HG03066 (cell line): ENCODE results near the gene TSKU.
"Not testable (repeated sequence)": the region's sequence is repeated elsewhere in the genome, so short reads cannot be mapped to it uniquely, and the experiment has no call there.

Source experiments
- ATAC-seq: cut with Tn5 transposase; IDR thresholded peaks from one replicate; pipeline ENCODE4 v1.9.1; 2021; ENCODE audit warnings: low read depth; ENCODE audit not compliant: unreplicated experiment

The TSKU gene

DNA sequence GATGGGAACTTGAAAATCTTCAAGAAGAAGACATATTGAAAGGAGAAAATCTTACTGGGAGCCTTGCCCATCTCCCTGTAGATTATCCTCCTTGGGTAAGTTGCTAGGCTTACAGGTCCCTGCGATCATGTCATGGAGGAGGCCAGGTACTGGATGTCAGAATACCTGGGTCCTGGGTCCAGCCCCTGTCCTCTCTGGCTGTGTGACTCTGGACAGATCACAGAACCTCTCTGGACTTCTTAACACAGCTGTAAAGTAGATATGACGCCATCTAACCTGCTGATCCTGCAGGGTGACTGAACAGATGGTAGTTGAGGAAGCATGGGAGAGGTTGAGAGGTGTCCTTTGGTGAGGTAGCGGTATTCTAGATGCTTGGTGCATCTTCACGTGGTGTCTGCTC is 4.1 kb downstream of the TSKU start:
- no peak for ATAC-seq

DNA sequence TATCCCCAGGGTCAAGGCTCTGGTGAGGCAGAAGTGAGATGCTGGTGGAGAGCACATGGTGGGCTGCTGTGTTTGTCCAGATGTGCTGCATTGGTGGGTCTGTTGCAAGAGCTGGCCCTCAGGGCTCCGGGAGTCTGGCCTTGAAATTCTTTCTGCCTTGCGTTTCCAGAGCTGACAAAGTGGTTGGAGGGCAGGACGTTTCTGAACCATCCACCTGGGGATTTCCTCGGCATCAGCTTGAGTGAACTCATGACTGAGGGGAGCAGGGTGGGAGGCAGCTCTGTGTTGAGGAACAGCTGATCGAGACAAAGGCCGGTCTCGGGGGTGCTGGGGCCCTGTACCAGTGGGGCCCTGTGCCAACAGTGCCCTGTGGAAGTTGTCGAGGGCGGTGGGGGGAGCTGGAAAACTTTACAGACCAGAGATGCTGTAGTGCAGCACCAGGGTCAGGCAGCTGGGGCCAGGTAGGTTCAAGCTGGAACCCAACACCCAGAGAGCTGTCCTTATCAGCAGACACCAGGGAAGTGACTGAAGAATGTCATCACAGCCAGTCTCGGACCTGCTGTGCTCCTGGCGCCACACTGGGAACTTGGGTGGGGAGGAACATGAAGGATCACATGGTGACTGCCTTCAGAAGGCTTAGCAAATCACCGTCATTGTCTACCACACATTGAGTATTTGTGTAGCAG is 4.9 kb downstream of the TSKU start:
- ATAC-seq = no peak

DNA sequence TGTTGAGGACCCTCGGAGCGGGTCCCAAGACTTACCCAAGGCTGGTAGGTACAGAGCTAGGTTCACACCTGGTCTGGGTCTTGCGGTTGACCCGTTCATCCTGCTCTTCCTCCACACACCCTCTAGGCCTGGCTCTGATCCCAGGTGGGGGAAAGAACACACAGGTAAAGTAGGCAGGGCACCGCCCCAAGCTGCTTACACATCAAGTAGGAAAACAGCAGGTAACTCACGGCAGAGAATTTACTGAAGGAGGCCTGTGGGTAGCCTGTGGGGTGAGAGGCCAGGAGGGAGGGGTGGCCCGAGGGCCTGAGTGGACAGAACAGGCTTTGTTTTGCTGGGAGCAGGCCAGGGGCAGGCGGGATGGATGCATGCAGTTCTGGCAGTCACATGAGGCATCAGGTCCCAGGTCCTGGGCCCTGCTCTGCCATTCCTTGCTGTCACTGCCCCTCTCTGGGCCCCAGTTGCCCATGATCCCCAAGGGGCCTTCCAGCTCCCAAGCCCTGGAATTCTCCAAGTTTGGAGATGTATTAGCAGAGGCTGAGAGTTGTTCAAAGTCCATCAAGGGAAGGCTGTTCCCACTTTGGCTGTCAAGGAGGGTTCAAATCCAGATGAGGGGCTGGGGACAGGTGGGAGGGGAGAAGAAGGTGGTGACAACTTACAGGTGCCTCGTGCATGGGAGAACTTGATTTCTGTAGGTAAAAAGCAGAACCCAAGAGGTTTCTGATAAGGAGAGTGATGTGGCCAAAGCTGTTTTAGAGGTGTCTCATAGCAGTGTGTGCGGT is 5.7 kb downstream of the TSKU start:
- no peak for ATAC-seq

DNA sequence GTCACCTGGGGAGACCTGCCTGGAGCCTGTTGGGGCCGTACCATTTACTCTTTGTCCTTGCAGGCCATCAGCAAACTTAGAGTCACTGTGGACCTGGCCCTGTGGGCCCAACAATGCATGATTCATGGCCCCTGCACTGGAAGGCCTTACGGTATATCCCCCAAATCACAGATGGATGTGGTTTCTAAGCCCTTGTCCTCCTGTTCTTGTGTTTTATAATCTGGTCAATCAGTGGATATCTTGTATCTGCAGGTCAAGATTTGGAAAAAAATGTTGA is 6.2 kb downstream of the TSKU start:
- ATAC-seq = no peak

DNA sequence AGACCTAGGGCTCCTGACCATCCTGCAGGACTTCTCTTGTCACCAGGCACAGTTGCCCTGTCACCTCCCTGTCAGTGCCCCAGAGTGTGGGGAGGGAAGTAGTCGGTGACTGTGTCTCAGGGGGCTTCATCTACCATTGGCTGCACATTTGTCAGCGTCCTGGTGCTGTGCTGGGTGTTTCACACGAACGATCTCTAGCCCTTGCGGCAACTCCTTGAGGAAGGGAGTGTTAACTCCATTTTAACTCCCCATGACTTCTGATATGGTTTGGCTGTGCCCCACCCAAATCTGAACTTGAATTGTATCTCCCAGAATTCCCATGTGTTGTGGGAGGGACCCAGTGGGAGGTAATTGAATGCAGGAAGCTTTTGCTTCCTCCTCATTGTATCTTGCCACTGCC is 7.1 kb downstream of the TSKU start:
- ATAC-seq = no peak

DNA sequence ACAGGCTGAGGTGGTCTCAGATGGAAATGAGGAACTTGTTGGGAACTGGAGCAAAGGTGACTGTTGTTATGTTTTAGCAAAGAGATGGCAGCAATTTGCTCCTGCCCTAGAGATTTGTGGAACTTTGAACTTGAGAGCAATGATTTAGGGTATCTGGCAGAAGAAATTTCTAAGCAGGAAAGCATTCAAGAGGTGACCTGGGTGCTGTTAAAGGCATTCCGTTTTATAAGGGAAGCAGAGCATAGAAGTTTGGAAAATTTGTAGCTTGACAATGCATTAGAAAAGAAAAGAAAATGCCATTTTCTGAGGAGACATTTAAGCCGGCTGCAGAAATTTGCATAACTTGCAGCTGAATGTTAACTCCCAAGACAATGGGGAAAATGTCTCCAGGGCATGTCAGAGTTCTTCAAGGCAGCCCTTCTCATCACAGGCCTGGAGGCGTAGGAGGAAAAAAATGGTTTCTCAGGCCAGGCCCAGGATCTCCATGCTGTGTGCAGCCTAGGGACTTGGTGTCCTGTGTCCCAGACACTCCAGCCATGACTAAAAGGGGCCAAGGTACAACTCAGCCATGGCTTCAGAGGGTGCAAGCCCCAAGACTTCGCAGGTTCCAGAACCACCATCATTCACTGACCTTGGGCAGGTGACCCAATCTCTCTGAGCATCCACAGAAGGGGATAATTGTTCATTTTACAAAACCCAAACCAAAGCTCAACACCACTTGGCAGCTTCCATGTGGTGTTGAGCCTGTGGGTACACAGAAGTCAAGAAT is 8.0 kb downstream of the TSKU start:
- ATAC-seq = not testable (repeated sequence)

DNA sequence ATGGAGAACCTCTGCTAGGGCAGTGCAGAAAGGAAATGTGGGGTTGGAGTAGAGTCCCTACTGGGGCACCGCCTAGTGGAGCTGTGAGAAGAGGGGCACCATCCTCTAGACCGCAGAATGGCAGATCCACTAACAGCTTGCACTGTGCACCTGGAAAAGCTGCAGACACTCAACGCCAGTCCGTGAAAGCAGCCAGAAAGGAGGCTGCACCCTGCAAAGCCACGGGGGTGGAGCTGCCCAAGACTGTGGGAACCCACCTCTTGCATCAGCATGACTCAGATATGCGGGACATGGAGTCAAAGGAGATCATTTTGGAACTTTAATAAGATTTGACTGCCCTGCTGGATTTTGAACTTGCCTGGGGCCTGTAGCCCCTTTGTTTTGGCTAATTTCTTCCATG is 8.7 kb downstream of the TSKU start:
- ATAC-seq = no peak

DNA sequence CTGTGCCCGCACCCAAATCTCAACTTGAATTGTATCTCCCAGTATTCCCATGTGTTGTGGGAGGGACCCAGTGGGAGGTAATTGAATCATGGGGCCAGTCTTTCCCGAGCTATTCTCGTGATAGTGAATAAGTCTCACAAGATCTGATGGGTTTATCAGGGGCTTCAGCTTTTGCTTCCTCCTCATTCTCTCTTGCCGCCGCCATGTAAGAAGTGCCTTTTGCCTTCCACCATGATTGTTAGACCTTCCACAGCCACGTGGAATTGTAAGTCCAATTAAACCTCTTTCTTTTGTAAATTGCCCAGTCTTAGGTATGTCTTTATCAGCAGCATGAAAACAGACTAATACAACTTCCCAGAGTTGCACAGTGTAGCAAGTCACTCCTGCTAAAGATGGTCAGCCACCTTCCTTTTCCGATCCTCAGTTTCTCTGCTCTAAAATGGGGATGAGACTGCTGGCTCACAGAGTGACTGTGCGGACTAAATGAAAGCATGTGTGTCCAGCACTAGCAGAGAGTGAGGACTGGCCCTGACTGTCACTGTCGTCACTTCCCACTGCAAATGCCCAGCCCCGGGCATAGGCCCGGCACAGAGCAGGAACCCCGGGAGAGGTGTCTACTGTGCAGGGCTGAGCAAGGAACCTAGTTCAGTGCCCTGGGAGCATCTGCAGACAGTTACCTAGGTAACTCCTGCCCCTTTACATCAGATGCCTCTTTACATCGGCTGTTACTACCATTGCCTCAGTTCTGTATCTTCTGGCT is 9.5 kb downstream of the TSKU start:
- ATAC-seq = no peak

DNA sequence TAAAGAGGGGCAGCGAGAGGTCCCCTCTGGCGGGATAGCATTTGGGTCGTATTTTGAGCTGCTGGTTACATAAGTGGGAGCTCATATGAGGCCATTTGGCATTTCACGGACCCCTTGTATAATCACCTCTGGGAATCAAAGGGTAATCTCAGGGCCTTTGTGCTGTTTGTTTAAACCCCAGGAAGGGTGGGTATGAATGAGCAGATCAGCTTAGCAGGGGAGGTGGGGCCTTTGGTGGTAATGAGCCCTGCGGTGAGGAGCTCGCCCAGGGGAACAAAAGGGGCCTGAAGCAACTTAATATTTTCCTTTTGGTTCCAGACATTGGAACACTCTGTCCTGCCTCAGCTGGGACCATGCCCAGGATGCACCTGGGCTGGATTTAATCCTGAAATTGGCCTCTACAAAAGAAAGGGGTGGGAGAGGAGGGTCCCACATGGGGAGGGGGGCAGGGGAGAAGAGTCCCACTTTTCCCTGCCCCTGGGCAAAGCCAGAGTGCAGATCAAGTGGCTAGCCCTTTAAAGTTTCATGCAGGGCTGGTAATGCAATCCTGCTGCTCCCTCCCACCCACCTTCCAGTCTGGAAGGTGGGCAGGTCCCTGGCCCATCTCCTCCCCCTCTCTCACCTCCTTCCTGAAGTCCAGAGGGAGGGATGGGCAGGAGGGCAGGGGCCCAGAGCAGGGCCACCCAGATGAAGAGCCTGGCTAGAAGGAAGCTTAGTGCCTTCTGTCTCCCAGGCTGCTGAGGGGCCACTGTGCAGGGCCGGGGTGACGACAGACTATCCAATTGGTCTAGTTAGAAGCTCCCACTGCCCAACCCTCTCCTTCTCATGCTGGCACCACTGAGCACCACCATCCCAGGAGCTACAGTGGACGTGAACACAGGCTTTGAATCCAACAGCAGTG is 10.5 kb downstream of the TSKU start:
- no peak for ATAC-seq

DNA sequence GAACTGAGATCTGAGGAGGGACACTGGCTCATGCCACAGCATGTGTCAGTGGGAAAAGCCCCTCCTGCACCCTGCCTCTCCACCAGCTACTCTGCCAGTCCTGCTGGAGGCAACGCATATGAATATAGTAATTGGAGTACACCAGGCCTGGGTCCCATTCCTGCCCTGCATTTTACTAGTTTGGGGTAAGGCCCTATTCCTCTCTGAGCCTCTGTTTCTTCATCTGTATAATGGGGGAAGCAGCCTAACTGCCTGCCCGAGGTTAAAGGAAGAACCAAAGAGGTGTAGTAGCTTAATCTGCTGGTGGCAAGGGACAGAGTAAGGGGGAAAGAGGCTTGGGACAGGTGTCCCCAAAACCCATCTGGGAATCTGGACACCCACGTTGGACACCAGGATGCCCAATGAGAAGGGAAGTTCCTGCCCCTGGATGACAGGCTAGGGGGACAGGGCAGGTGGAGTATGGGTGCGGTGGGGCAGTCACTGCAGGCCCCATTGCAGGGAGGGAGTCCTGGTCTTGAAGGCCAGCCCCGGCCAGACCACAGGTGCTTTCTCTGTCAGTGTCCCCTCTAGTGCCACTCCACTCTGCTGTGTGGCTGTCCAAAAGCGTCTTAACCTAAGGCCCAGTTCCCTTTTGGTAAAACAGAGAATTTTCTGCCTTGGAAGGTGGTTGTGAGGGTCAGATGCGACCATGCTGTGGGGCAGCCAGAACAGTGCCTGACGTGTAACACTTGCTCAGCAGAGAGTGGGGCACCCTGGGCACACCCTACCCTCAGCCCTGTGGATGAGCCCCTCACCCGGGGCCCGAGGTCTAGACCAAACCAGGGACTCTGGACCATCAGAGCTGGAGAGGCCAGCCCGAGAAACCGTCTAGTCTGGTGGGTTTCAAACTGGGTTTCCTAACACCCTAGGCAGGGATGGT is 11.5 kb downstream of the TSKU start:
- no peak for ATAC-seq

DNA sequence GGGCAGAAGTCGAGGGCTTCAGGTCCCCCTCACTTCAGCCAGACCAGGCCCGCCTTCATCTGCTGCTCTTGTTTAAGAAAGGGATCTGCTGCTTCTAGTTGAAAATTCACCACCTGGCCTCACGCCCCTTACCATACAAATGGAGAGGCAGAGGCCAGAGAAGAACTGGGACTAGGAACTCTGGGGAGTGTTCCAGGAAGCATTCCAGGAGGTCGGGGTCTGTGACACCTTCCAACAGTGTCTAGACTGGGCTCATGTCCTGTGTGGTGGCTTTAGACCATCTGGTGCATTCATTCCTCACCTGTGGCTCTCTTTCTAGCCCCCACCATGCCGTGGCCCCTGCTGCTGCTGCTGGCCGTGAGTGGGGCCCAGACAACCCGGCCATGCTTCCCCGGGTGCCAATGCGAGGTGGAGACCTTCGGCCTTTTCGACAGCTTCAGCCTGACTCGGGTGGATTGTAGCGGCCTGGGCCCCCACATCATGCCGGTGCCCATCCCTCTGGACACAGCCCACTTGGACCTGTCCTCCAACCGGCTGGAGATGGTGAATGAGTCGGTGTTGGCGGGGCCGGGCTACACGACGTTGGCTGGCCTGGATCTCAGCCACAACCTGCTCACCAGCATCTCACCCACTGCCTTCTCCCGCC is 12.3 kb downstream of the TSKU start:
- no peak for ATAC-seq

DNA sequence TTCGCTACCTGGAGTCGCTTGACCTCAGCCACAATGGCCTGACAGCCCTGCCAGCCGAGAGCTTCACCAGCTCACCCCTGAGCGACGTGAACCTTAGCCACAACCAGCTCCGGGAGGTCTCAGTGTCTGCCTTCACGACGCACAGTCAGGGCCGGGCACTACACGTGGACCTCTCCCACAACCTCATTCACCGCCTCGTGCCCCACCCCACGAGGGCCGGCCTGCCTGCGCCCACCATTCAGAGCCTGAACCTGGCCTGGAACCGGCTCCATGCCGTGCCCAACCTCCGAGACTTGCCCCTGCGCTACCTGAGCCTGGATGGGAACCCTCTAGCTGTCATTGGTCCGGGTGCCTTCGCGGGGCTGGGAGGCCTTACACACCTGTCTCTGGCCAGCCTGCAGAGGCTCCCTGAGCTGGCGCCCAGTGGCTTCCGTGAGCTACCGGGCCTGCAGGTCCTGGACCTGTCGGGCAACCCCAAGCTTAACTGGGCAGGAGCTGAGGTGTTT is 12.8 kb downstream of the TSKU start:
- no peak for ATAC-seq

DNA sequence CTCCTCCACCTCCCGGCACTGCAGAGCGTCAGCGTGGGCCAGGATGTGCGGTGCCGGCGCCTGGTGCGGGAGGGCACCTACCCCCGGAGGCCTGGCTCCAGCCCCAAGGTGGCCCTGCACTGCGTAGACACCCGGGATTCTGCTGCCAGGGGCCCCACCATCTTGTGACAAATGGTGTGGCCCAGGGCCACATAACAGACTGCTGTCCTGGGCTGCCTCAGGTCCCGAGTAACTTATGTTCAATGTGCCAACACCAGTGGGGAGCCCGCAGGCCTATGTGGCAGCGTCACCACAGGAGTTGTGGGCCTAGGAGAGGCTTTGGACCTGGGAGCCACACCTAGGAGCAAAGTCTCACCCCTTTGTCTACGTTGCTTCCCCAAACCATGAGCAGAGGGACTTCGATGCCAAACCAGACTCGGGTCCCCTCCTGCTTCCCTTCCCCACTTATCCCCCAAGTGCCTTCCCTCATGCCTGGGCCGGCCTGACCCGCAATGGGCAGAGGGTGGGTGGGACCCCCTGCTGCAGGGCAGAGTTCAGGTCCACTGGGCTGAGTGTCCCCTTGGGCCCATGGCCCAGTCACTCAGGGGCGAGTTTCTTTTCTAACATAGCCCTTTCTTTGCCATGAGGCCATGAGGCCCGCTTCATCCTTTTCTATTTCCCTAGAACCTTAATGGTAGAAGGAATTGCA is 13.5 kb downstream of the TSKU start:
- ATAC-seq = no peak

DNA sequence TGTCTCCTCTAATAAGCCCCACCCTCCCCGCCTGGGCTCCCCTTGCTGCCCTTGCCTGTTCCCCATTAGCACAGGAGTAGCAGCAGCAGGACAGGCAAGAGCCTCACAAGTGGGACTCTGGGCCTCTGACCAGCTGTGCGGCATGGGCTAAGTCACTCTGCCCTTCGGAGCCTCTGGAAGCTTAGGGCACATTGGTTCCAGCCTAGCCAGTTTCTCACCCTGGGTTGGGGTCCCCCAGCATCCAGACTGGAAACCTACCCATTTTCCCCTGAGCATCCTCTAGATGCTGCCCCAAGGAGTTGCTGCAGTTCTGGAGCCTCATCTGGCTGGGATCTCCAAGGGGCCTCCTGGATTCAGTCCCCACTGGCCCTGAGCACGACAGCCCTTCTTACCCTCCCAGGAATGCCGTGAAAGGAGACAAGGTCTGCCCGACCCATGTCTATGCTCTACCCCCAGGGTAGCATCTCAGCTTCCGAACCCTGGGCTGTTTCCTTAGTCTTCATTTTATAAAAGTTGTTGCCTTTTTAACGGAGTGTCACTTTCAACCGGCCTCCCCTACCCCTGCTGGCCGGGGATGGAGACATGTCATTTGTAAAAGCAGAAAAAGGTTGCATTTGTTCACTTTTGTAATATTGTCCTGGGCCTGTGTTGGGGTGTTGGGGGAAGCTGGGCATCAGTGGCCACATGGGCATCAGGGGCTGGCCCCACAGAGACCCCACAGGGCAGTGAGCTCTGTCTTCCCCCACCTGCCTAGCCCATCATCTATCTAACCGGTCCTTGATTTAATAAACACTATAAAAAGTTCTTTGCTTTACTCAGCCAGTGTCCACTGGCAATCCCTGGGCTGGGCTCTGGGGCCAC is 14.4 kb downstream of the TSKU start:
- ATAC-seq = no peak

DNA sequence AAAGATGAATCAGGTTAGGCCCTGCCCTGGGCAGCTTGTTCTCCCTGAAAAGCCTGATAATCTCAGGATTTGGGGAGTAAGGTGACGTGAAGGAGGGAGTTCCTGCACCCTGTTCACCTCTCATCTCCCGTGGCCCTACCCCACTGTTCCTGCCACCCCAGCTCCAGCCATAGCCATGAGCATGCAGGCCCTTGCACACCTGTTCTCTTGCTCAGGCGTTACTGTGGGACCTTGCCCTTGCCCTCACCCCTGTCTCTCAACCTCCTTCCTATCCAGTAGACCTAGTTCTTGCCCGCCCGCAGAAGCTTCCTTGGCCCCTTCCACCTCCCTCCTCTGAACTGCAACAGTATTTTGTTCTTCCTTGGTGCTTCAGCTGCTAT is 15.0 kb downstream of the TSKU start:
- ATAC-seq = no peak

DNA sequence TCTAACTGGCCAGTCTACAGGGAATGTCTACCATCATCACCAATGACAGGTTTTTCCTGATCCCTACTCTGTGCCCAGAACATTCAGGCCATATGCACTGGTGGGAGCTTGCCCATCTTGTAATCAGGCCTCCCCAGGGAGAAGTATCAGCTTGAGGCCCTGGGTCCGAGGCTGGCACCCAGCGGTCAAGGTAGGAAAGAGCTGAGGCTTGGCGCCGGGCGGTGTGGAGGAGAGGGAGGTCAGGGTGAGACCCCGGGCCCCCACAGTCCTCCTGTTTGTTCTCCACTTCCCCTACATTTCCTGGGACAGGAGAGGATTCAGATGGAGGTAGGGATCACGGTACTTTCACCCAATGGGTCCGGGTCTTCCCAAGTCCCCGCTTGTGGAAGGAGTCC is 15.5 kb downstream of the TSKU start:
- no peak for ATAC-seq
